SK-N-SH (cell line): ENCODE measurements around the gene SLC44A2. TPM values are rescaled to one million over a fixed set of nuclear protein-coding genes. Genes with fewer than 3 reads are reported as not detected.

Experiments
- CTCF ChIA-PET: fragments of 300-600, 350-600 bp; formaldehyde crosslinking; extraction: SDS; loops from one replicate; lab custom pipeline; 2021; lab: Yijun Ruan, JAX
- POLR2A ChIA-PET: fragments of 350-600 bp; sonication (Branson Sonifier 250); formaldehyde crosslinking; extraction: SDS; loops from one replicate; lab custom pipeline; 2020; ENCODE audit warnings: antibody characterized with exemption, inconsistent platforms; lab: Yijun Ruan, JAX
- DNase-seq: peaks from one replicate; pipeline ENCODE4 v3.0.0; 2012
- H2AFZ ChIP-seq: fragments of 200-600 bp; sonication (generic); 2 replicates; pipeline ENCODE4 v1.8.1; 2016; ENCODE audit warnings: antibody characterized with exemption, mild to moderate bottlenecking, low read depth
- H3F3A ChIP-seq: fragments of 200-600 bp; sonication (generic); replicated peaks from 2 replicates; pipeline ENCODE3; 2016; ENCODE audit warnings: antibody characterized with exemption, mild to moderate bottlenecking; ENCODE audit not compliant: insufficient read depth
- H3K27ac ChIP-seq, 2 experiments: fragments of 200-500 bp in 1 of 2; fragments of 200-600 bp in 1 of 2; sonication (Bioruptor generic) in 1 of 2; sonication (generic), shearing (Covaris generic) in 1 of 2; 2 replicates each; pipeline versions ENCODE4 v1.5.1 to v1.6.1; 2014 to 2016; ENCODE audit warnings: low read depth in 2 of 2, inconsistent platforms in 1 of 2, low read length in 1 of 2, mild to moderate bottlenecking in 1 of 2, mixed read lengths in 1 of 2
- H3K27me3 ChIP-seq: fragments of 200-600 bp; sonication (generic), shearing (Covaris generic); 2 replicates; pipeline ENCODE4 v1.6.1; 2016; ENCODE audit warnings: mixed run types; ENCODE audit not compliant: insufficient read depth
- H3K36me3 ChIP-seq, 2 experiments: fragments of 200-500 bp in 1 of 2; fragments of 200-600 bp in 1 of 2; sonication (Bioruptor generic) in 1 of 2; sonication (generic) in 1 of 2; replicated peaks in 1 of 2; 2 replicates each; pipeline versions ENCODE3 to v1.5.1; 2014 to 2016; ENCODE audit warnings: low read length in 1 of 2, mild to moderate bottlenecking in 1 of 2; ENCODE audit not compliant: insufficient read depth in 2 of 2, control insufficient read depth in 1 of 2
- H3K4me1 ChIP-seq, 2 experiments: fragments of 200-500 bp in 1 of 2; fragments of 200-600 bp in 1 of 2; sonication (Bioruptor generic) in 1 of 2; sonication (generic), shearing (Covaris generic) in 1 of 2; 2 replicates each; pipeline versions ENCODE4 v1.5.1 to v1.6.1; 2014 to 2016; ENCODE audit warnings: low read depth in 1 of 2, low read length in 1 of 2, mixed run types in 1 of 2; ENCODE audit not compliant: insufficient read depth in 2 of 2, control insufficient read depth in 1 of 2
- H3K4me2 ChIP-seq: fragments of 200-600 bp; sonication (generic), shearing (Covaris generic); 2 replicates; pipeline ENCODE4 v1.6.1; 2017; ENCODE audit warnings: mixed run types
- H3K4me3 ChIP-seq, 2 experiments: fragments of 200-500 bp in 1 of 2; fragments of 200-600 bp in 1 of 2; sonication (Bioruptor generic) in 1 of 2; sonication (generic), shearing (Covaris generic) in 1 of 2; 2 replicates each; pipeline versions ENCODE4 v1.5.1 to v1.8.1; 2014 to 2016; ENCODE audit warnings: low read depth in 2 of 2, inconsistent platforms in 1 of 2, low read length in 1 of 2, mild to moderate bottlenecking in 1 of 2, mixed read lengths in 1 of 2, moderate library complexity in 1 of 2
- H3K79me2 ChIP-seq: fragments of 200-600 bp; sonication (generic); 2 replicates; pipeline ENCODE4 v1.8.1; 2017; ENCODE audit warnings: mild to moderate bottlenecking; ENCODE audit not compliant: insufficient read depth
- H3K9ac ChIP-seq: fragments of 200-600 bp; sonication (generic); 2 replicates; pipeline ENCODE4 v1.6.1; 2017; ENCODE audit warnings: mixed run types
- H3K9me2 ChIP-seq: fragments of 200-600 bp; sonication (generic); 2 replicates; pipeline ENCODE4 v1.6.1; 2017; ENCODE audit warnings: mixed run types
- H3K9me3 ChIP-seq: fragments of 200-600 bp; sonication (generic); 2 replicates; pipeline ENCODE4 v1.6.1; 2017; ENCODE audit warnings: mixed run types, mild to moderate bottlenecking, moderate library complexity
- H4K20me1 ChIP-seq: fragments of 200-600 bp; sonication (generic); 2 replicates; pipeline ENCODE4 v1.6.1; 2017; ENCODE audit warnings: mild to moderate bottlenecking, mixed run types; ENCODE audit not compliant: insufficient read depth
- CHD2 ChIP-seq: fragments of 150-350 bp; IDR thresholded peaks from 2 replicates; pipeline ENCODE4 v1.6.1; 2018; ENCODE audit warnings: low read length; ENCODE audit not compliant: partially characterized antibody
- EZH2phosphoT487 ChIP-seq: fragments of 200-600 bp; sonication (generic); IDR thresholded peaks from 2 replicates; pipeline ENCODE4 v1.6.1; 2017; ENCODE audit warnings: low read depth, mixed run types, mild to moderate bottlenecking, antibody characterized with exemption, moderate library complexity, borderline replicate concordance
- FOXJ3 ChIP-seq: sonication (generic); formaldehyde crosslinking; IDR thresholded peaks from 2 replicates; pipeline ENCODE4 v1.5.1; 2020; ENCODE audit warnings: mild to moderate bottlenecking, missing genetic modification reagents
- FOXM1 ChIP-seq: IDR thresholded peaks from 2 replicates; pipeline ENCODE4 v1.4.0; 2012; ENCODE audit warnings: low read depth, mild to moderate bottlenecking
- GABPA ChIP-seq: IDR thresholded peaks from 2 replicates; pipeline ENCODE4 v1.4.0; 2012; ENCODE audit warnings: low read depth, mild to moderate bottlenecking
- JUND ChIP-seq: IDR thresholded peaks from 2 replicates; pipeline ENCODE4 v1.4.0; 2012
- MAX ChIP-seq: IDR thresholded peaks from 2 replicates; pipeline ENCODE4 v1.4.0; 2012; ENCODE audit warnings: low read depth
- MXI1 ChIP-seq: IDR thresholded peaks from 2 replicates; pipeline ENCODE4 v1.6.1; 2012; ENCODE audit warnings: mild to moderate bottlenecking, low read depth, low read length, improper control_type of control experiment
- PBX3 ChIP-seq: IDR thresholded peaks from 2 replicates; pipeline ENCODE4; 2012
- RAD21 ChIP-seq: IDR thresholded peaks from 2 replicates; pipeline ENCODE4 v1.6.1; 2012; ENCODE audit warnings: mild to moderate bottlenecking, low read length
- RCOR1 ChIP-seq: fragments of 150-350 bp; IDR thresholded peaks from 2 replicates; pipeline ENCODE4 v1.6.1; 2017; ENCODE audit warnings: antibody characterized with exemption, low read length
- RFX5 ChIP-seq: IDR thresholded peaks from 2 replicates; pipeline ENCODE4 v1.6.1; 2012; ENCODE audit warnings: mild to moderate bottlenecking, improper control_type of control experiment, low read length
- RXRA ChIP-seq: IDR thresholded peaks from 2 replicates; pipeline ENCODE4 v1.4.0; 2012; ENCODE audit warnings: low read depth, mild to moderate bottlenecking, borderline replicate concordance
- TAF1 ChIP-seq: IDR thresholded peaks from 2 replicates; pipeline ENCODE4 v1.6.1; 2012; ENCODE audit warnings: low read depth, mild to moderate bottlenecking, low read length, moderate library complexity, borderline replicate concordance
- TCF12 ChIP-seq: IDR thresholded peaks from 2 replicates; pipeline ENCODE4 v1.4.0; 2012
- TEAD4 ChIP-seq: IDR thresholded peaks from 2 replicates; pipeline ENCODE4 v1.4.0; 2012; ENCODE audit warnings: mild to moderate bottlenecking, borderline replicate concordance; ENCODE audit not compliant: insufficient read depth
- YY1 ChIP-seq: IDR thresholded peaks from 2 replicates; pipeline ENCODE4 v1.4.0; 2012; ENCODE audit warnings: low read depth, mild to moderate bottlenecking
- ZBTB33 ChIP-seq: IDR thresholded peaks from 2 replicates; pipeline ENCODE4 v1.4.0; 2012; ENCODE audit warnings: low read depth, borderline replicate concordance
- WGBS: methylation state at CpG from one replicate; pipeline ENCODE4 v1.1.6; 2017; ENCODE audit warnings: low lambda C conversion rate; 5-methylcytosine and 5-hydroxymethylcytosine counted together
- polyA plus RNA-seq, 3 experiments: library from polyadenylated mRNA; depleted of rRNA; stranded (reverse); fragments of >200 nt; gene quantifications; 2 replicates each; pipeline ENCODE4 v1.2.3, GENCODE V29; 2012

SLC44A2 gene
- polyA plus RNA-seq, 1 of the 3 experiments (the other 2 are of a cell fraction): 61.4 TPM

- Histone ChIP-seq H3K9me3 (no peaks in the 10 kb centered on the region), H3K27me3 (no peaks in the 10 kb centered on the region), H3K4me1 (no peaks in the 10 kb centered on the region), H3K79me2 (peaks cover 13% of the 10 kb centered on the region), H3K4me2 (no peak overlapping the region), H3K27ac (no peak overlapping the region), H3F3A (no peaks in the 10 kb centered on the region), H3K9ac (no peak overlapping the region), H3K4me3 (no peak overlapping the region), H3K9me2 (no peaks in the 10 kb centered on the region), H3K36me3 (peaks cover 31 to 36% of the 10 kb centered on the region in 2 experiments), H2AFZ (no peak overlapping the region), H4K20me1 (no peaks in the 10 kb centered on the region)
- ChIA-PET CTCF (no interaction called here), POLR2A (no interaction called here)
- peak; percentile 12 for DNase-seq
- WGBS: 96% methylated on average over 11 of the region's 14 CpGs
- TF ChIP-seq MAX: no peak
- no peak for TF ChIP-seq RFX5
- TF ChIP-seq GABPA: no peak
- TF ChIP-seq FOXM1: no peak
- no peak for TF ChIP-seq ZBTB33
- no peak for TF ChIP-seq RXRA
- no peak for TF ChIP-seq TAF1
- TF ChIP-seq PBX3: no peak
- TF ChIP-seq EZH2phosphoT487: no peak
- TF ChIP-seq YY1: no peak
- no peak for TF ChIP-seq TCF12
- no peak for TF ChIP-seq MXI1
- TF ChIP-seq RAD21: no peak
- TF ChIP-seq TEAD4: no peak
- no peak for TF ChIP-seq FOXJ3 (CRISPR knock-in tag)
- no peak for TF ChIP-seq CHD2
- TF ChIP-seq RCOR1: no peak
- TF ChIP-seq JUND: no peak
These were observed 6.5 kb downstream of the SLC44A2 start for GRCh38 chr19:10631874-10632273.
